Measurements from ENCODE around the gene TNFAIP1. TPM values are rescaled to one million over a fixed set of nuclear protein-coding genes. Genes with fewer than 3 reads are reported as not detected.
"Not testable (repeated sequence)": the region's sequence is repeated elsewhere in the genome, so short reads cannot be mapped to it uniquely, and the experiment has no call there.

Gene TNFAIP1
- 10 to 100 TPM; 15.2 to 15.8 TPM for total RNA-seq

GRCh38 chr17:28335201-28335958 lies at the start of gene TNFAIP1, which contains the start of gene IFT20:
Gene TNFAIP1, plus strand, starts transcription at chr17:28335761. Its CDS starts 3,761 bp downstream, at chr17:28339522.
Gene IFT20, minus strand, starts transcription at chr17:28335472. Its CDS starts 3,487 bp downstream, at chr17:28331985.
- H3K27me3 ChIP-seq, result no peaks in the 10 kb centered on the region
- intact Hi-C loops (cut with DNase I), result no loop called here
- ATAC-seq (peak; percentile 94), DNase-seq (peak; percentile 98 to 100 (median 99))
- no peaks in the 10 kb centered on the region for H3K9me3 ChIP-seq
- peak within 1 kb of the TSS; percentile 89 to 91 for H3K4me3 ChIP-seq
- WGBS, 2 donors, result 0% methylated on average over 8 to 59 of the region's 62 CpGs
- H3K27ac ChIP-seq, result peak within 1 kb of the TSS; percentile 92 to 97 (median 96)
- H3K4me1 ChIP-seq, result peaks cover 64% of the 10 kb centered on the region
- TF ChIP-seq POLR2A (IDR thresholded peaks at IDR 0.05), result peak; percentile 92 to 98 (median 97)
- TF ChIP-seq, protein P1, sequence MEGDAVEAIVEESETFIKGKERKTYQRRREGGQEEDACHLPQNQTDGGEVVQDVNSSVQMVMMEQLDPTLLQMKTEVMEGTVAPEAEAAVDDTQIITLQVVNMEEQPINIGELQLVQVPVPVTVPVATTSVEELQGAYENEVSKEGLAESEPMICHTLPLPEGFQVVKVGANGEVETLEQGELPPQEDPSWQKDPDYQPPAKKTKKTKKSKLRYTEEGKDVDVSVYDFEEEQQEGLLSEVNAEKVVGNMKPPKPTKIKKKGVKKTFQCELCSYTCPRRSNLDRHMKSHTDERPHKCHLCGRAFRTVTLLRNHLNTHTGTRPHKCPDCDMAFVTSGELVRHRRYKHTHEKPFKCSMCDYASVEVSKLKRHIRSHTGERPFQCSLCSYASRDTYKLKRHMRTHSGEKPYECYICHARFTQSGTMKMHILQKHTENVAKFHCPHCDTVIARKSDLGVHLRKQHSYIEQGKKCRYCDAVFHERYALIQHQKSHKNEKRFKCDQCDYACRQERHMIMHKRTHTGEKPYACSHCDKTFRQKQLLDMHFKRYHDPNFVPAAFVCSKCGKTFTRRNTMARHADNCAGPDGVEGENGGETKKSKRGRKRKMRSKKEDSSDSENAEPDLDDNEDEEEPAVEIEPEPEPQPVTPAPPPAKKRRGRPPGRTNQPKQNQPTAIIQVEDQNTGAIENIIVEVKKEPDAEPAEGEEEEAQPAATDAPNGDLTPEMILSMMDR (IDR thresholded peaks at IDR 0.05), result no peak
- H3K36me3 ChIP-seq (replicated peaks in 1 of 2; ENCODE audit: insufficient read depth in 1 of 2, low read depth in 2 of 2), result peaks cover 0 to 3% of the 10 kb centered on the region in 2 donors

DNA sequence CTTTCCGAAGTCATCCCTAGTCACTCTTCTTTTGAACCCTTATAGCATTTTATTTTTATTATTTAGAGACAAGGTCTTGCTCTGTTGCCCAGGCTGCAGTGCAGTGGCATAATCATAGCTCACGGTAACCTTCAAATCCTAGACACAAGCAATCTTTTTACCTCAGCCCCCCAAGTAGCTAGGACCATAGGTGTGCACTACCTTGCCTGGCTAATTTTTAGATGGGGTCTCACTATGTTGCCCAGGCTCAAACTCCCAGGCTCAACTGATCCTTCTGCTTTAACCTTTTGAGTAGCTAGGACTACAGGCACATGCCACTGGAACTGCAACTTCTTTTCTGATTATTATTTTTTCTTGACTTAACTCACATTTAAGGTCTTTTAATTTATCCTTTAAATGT lies 49.6 kb upstream of the TNFAIP1 start:
- ATAC-seq (no peak), DNase-seq (no peak)
- WGBS, 2 donors, result 64 to 87% methylated on average over 2 of the region's 2 CpGs
- no peak for TF ChIP-seq POLR2A (IDR thresholded peaks at IDR 0.05)
- TF ChIP-seq, protein P1 (IDR thresholded peaks at IDR 0.05), result no peak
- no peaks in the 10 kb centered on the region for H3K27me3 ChIP-seq
- H3K27ac ChIP-seq, result no peak overlapping the region
- intact Hi-C loops (cut with DNase I), result no loop called here
- H3K9me3 ChIP-seq, result no peaks in the 10 kb centered on the region
- no peak overlapping the region for H3K4me3 ChIP-seq
- peaks cover 7% of the 10 kb centered on the region for H3K4me1 ChIP-seq
- no peaks in the 10 kb centered on the region for H3K36me3 ChIP-seq (replicated peaks in 1 of 2; ENCODE audit: insufficient read depth in 1 of 2, low read depth in 2 of 2)

DNA sequence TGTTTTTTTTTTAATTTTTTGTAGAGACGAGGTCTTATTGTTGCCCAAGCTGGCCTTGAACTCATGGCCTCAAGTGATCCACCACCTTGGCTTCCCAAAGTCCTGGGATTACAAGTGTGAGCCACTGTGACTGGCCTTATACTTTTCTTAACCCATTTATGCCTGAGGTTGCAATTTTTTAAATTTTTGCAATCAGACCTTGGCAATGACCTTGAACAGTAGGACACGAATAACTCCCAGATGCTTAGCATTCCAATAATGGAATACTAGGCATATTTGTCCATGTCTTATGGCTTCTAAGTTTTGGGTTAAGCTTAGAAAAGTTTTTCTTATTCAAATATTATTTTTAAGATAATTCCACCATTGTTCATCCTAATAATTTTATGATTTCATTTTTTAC lies 44.9 kb upstream of the TNFAIP1 start:
- peaks cover 26% of the 10 kb centered on the region for H3K4me1 ChIP-seq
- DNase-seq, result no peak
- intact Hi-C loops (cut with DNase I), result no loop called here
- H3K9me3 ChIP-seq, result no peaks in the 10 kb centered on the region
- H3K36me3 ChIP-seq (replicated peaks in 1 of 2; ENCODE audit: insufficient read depth in 1 of 2, low read depth in 2 of 2), result no peaks in the 10 kb centered on the region
- ATAC-seq, result no peak
- H3K27ac ChIP-seq, result no peak overlapping the region
- 17 to 24% methylated on average over 2 of the region's 2 CpGs for WGBS, 2 donors
- H3K27me3 ChIP-seq, result no peaks in the 10 kb centered on the region
- H3K4me3 ChIP-seq, result no peak overlapping the region
- TF ChIP-seq, protein P1 (IDR thresholded peaks at IDR 0.05), result no peak
- TF ChIP-seq POLR2A (IDR thresholded peaks at IDR 0.05), result no peak

- Histone ChIP-seq H3K27ac (peak overlapping the region in 2 of 4 donors; percentile 14 to 27), H3K4me1 (peaks cover 30% of the 10 kb centered on the region), H3K9me3 (no peaks in the 10 kb centered on the region), H3K27me3 (no peaks in the 10 kb centered on the region), H3K36me3 (replicated peaks in 1 of 2; ENCODE audit: insufficient read depth in 1 of 2, low read depth in 2 of 2) (no peaks in the 10 kb centered on the region), H3K4me3 (no peak overlapping the region)
- peak; percentile 62 for ATAC-seq
- WGBS, 2 donors, result 31 to 32% methylated on average over 1 of the region's 1 CpG
- intact Hi-C loops (cut with DNase I), result no loop called here
- no peak for DNase-seq
- TF ChIP-seq, protein P1 (IDR thresholded peaks at IDR 0.05), result no peak
- TF ChIP-seq POLR2A (IDR thresholded peaks at IDR 0.05), result no peak
These were observed 43.7 kb upstream of the TNFAIP1 start for GRCh38 chr17:28291780-28292330.

DNA sequence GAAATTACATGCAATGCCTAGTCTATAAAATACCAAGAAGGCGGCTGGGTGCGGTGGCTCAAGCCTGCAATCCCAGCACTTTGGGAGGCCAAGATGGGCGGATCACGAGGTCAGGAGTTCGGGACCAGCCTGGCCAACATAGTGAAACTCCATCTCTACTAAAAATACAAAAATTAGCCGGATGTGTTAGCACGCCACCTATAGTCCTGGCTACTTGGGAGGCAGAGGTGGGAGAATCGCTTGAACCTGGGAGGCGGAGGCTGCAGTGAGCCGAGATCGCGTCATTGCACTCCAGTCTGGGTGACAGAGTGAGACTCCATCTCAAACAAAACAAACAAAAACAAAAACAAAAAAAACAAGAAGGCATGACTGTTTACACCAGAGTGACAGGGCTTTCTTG lies 42.7 kb upstream of the TNFAIP1 start:
- H3K27ac ChIP-seq, result peak overlapping the region in 1 of 4 donors; percentile 14
- WGBS, 2 donors, result 58 to 79% methylated on average over 12 of the region's 12 CpGs
- H3K36me3 ChIP-seq (replicated peaks in 1 of 2; ENCODE audit: insufficient read depth in 1 of 2, low read depth in 2 of 2); H3K4me3 ChIP-seq; ATAC-seq; H3K9me3 ChIP-seq; DNase-seq; H3K27me3 ChIP-seq; intact Hi-C loops (cut with DNase I): not testable (repeated sequence)
- H3K4me1 ChIP-seq, result peaks cover 30% of the 10 kb centered on the region
